Stomach (tissue), 4 donors: ENCODE results near the gene RGS6.

ENCODE experiments used
- POLR2AphosphoS5 ChIP-seq, 3 donors: sonication (generic); formaldehyde crosslinking; IDR thresholded peaks; one replicate each; pipeline ENCODE4 v1.6.1; 2016; ENCODE audit warnings: antibody characterized with exemption in 3 of 3
- TF ChIP-seq, protein P1 (sequence below), 7 experiments: fragments of 450-650 bp in 4 of 7; fragments of 200-600 bp in 3 of 7; sonication (generic) in 3 of 7; IDR thresholded peaks; one replicate each; pipeline ENCODE4 v1.5.1; 2016 to 2019; ENCODE audit warnings: antibody characterized with exemption in 7 of 7, control low read depth in 2 of 7, mild to moderate bottlenecking in 1 of 7

DNA sequence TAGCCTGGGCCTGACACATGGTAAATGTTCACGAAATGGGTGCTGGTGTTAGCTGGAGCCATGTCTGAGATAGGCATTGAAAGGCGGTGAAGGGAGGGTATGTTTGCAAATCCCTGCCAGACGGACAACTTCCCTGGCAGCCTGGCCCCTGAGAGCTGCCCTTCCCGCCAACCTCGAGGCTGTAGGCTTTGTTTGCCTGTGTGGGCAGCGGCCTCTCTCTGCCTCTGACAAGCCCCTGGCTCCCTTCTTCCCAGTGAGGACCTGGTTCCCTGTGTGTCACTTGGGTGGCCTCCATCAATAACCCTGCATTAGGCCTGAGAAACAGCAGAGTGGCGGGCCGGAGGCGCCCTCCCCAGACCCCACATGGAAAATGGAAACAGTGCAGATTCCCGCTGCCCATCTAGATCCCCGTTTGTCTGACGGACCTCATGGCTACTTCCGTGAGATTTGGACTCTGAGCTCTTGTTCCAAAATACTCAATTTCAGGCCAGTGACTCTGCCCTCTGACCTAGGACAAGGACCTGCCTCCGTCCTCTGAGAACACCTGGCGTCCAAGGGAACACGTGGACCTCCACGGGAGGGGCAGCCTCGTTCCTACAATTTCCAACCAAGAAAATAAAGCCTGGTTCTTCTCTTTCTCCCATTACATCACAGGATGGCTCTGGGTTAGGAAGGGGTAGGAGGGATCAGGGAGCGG lies 636.2 kb downstream of the RGS6 start:
- TF ChIP-seq POLR2AphosphoS5 (IDR thresholded peaks at IDR 0.05) = no peak
- TF ChIP-seq, protein P1, sequence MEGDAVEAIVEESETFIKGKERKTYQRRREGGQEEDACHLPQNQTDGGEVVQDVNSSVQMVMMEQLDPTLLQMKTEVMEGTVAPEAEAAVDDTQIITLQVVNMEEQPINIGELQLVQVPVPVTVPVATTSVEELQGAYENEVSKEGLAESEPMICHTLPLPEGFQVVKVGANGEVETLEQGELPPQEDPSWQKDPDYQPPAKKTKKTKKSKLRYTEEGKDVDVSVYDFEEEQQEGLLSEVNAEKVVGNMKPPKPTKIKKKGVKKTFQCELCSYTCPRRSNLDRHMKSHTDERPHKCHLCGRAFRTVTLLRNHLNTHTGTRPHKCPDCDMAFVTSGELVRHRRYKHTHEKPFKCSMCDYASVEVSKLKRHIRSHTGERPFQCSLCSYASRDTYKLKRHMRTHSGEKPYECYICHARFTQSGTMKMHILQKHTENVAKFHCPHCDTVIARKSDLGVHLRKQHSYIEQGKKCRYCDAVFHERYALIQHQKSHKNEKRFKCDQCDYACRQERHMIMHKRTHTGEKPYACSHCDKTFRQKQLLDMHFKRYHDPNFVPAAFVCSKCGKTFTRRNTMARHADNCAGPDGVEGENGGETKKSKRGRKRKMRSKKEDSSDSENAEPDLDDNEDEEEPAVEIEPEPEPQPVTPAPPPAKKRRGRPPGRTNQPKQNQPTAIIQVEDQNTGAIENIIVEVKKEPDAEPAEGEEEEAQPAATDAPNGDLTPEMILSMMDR (IDR thresholded peaks at IDR 0.05) = no peak
